CD14-positive monocyte (primary cell): ENCODE measurements around the gene SPRR2G. TPM values are rescaled to one million over a fixed set of nuclear protein-coding genes. Genes with fewer than 3 reads are reported as not detected.
A peak's percentile ranks its signal among the peaks of the same experiment; 100 is the strongest.

Experiments
- DNase-seq, 3 donors: peaks; one replicate each; pipeline ENCODE4 v3.0.0-alpha.2; 2011 to 2022
- H2AFZ ChIP-seq: 2 replicates; pipeline ENCODE4 v1.6.0; 2012; ENCODE audit warnings: mild to moderate bottlenecking, low read depth, low read length, inconsistent platforms; ENCODE audit not compliant: insufficient read depth, poor library complexity, severe bottlenecking
- H3K27ac ChIP-seq, 2 donors: 1 replicate in 1 of 2; 2 replicates in 1 of 2; pipeline ENCODE4 v1.5.1; 2012 to 2013; ENCODE audit warnings: low read length in 2 of 2, control low read depth in 1 of 2, inconsistent platforms in 1 of 2, low read depth in 1 of 2, mild to moderate bottlenecking in 1 of 2
- H3K27me3 ChIP-seq, 2 donors: one replicate each; pipeline versions ENCODE4 v1.6.0 to v1.6.1; 2011 to 2013; ENCODE audit warnings: low read length in 2 of 2; ENCODE audit not compliant: control insufficient read depth in 2 of 2, insufficient read depth in 2 of 2
- H3K36me3 ChIP-seq, 2 donors: replicated peaks in 1 of 2; 1 replicate in 1 of 2; 2 replicates in 1 of 2; pipeline versions ENCODE4 v1.5.1 to v1.6.1; 2012 to 2013; ENCODE audit warnings: low read length in 2 of 2, control low read depth in 1 of 2, inconsistent platforms in 1 of 2, mild to moderate bottlenecking in 1 of 2; ENCODE audit not compliant: insufficient read depth in 2 of 2, control insufficient read depth in 1 of 2
- H3K4me1 ChIP-seq, 2 donors: 1 replicate in 1 of 2; 2 replicates in 1 of 2; pipeline versions ENCODE4 v1.5.1 to v1.6.1; 2012 to 2013; ENCODE audit warnings: low read length in 2 of 2, control low read depth in 1 of 2, inconsistent platforms in 1 of 2, mild to moderate bottlenecking in 1 of 2, moderate library complexity in 1 of 2; ENCODE audit not compliant: insufficient read depth in 2 of 2, control insufficient read depth in 1 of 2
- H3K4me2 ChIP-seq: replicated peaks from 2 replicates; pipeline ENCODE3; 2012; ENCODE audit warnings: low read length, moderate library complexity, mild to moderate bottlenecking; ENCODE audit not compliant: poor library complexity, severe bottlenecking; ENCODE audit errors: extremely low read depth
- H3K4me3 ChIP-seq, 3 experiments: fragments of 200-600 bp in 1 of 3; sonication (generic) in 1 of 3; replicated peaks in 1 of 3; 1 replicate in 2 of 3; 2 replicates in 1 of 3; pipeline ENCODE4 v1.5.1; 2011 to 2013; ENCODE audit warnings: low read length in 3 of 3, mild to moderate bottlenecking in 3 of 3, control low read depth in 2 of 3, low read depth in 2 of 3, inconsistent platforms in 1 of 3, moderate library complexity in 1 of 3
- H3K79me2 ChIP-seq: 2 replicates; pipeline ENCODE4 v1.6.0; 2012; ENCODE audit warnings: mild to moderate bottlenecking, control low read depth, inconsistent platforms, low read length, moderate library complexity; ENCODE audit not compliant: insufficient read depth
- H3K9ac ChIP-seq: 2 replicates; pipeline ENCODE4 v1.6.0; 2017; ENCODE audit warnings: low read length, mild to moderate bottlenecking; ENCODE audit not compliant: insufficient read depth, poor library complexity, severe bottlenecking
- H3K9me3 ChIP-seq, 2 donors: replicated peaks in 1 of 2; 1 replicate in 1 of 2; 2 replicates in 1 of 2; pipeline versions ENCODE4 v1.5.1 to v1.6.1; 2012 to 2013; ENCODE audit warnings: low read length in 2 of 2, control low read depth in 1 of 2; ENCODE audit not compliant: control insufficient read depth in 1 of 2, insufficient read depth in 1 of 2
- H4K20me1 ChIP-seq: 2 replicates; pipeline ENCODE4 v1.6.0; 2012; ENCODE audit warnings: mild to moderate bottlenecking, low read length, control low read depth, moderate library complexity; ENCODE audit not compliant: insufficient read depth
- H3K27ac Mint-ChIP-seq, 7 donors: one replicate each; pipeline ENCODE4 v1.8.0; 2020; ENCODE audit warnings: mild to moderate bottlenecking in 7 of 7, mixed read lengths in 7 of 7, moderate library complexity in 6 of 7, inconsistent platforms in 2 of 7
- H3K27me3 Mint-ChIP-seq, 3 donors: one replicate each; pipeline ENCODE4 v1.8.0; 2021 to 2022; ENCODE audit warnings: low read depth in 3 of 3, mild to moderate bottlenecking in 3 of 3, mixed read lengths in 3 of 3, moderate library complexity in 3 of 3, inconsistent platforms in 1 of 3
- H3K36me3 Mint-ChIP-seq, 2 donors: one replicate each; pipeline ENCODE4 v1.8.0; 2020; ENCODE audit warnings: mixed read lengths in 2 of 2, inconsistent platforms in 1 of 2, mild to moderate bottlenecking in 1 of 2
- H3K4me1 Mint-ChIP-seq: one replicate; pipeline ENCODE4 v1.8.0; 2020; ENCODE audit warnings: mild to moderate bottlenecking, mixed read lengths
- H3K4me3 Mint-ChIP-seq, 2 donors: one replicate each; pipeline ENCODE4 v1.8.0; 2020; ENCODE audit warnings: mild to moderate bottlenecking in 2 of 2, mixed read lengths in 2 of 2, moderate library complexity in 1 of 2
- H3K9me3 Mint-ChIP-seq, 7 donors: one replicate each; pipeline ENCODE4 v1.8.0; 2020 to 2022; ENCODE audit warnings: mixed read lengths in 7 of 7, mild to moderate bottlenecking in 6 of 7, moderate library complexity in 6 of 7, inconsistent platforms in 2 of 7
- CTCF ChIP-seq: fragments of 200-600 bp; IDR thresholded peaks from one replicate; pipeline ENCODE4 v1.8.0; 2022; ENCODE audit warnings: antibody characterized with exemption, mild to moderate bottlenecking
- WGBS: methylation state at CpG from one replicate; pipeline ENCODE4 v1.1.5; 2013; ENCODE audit warnings: missing lambda C conversion rate; ENCODE audit not compliant: insufficient coverage; 5-methylcytosine and 5-hydroxymethylcytosine counted together
- intact Hi-C, 2 donors: fragments of 100-400 bp; cut with micrococcal nuclease; formaldehyde crosslinking; loops; one replicate each; pipeline versions ENCODE4 v1.15.0 to v1.15.1; 2023
- polyA plus RNA-seq, 3 donors: library from polyadenylated mRNA; depleted of rRNA in 1 of 3; unstranded in 2 of 3; stranded (reverse) in 1 of 3; fragments of 300-500 nt in 2 of 3; fragments of >200 nt in 1 of 3; fragmentation: Illumina TruSeq in 2 of 3; gene quantifications; 1 replicate in 2 of 3; 2 replicates in 1 of 3; pipeline ENCODE4 v1.2.3, GENCODE V29; 2012 to 2021

Gene SPRR2G
- polyA plus RNA-seq, 3 donors: not detected

GRCh38 chr1:153194331-153195050, 43.8 kb upstream of the SPRR2G start:
- Mint-ChIP-seq H3K9me3 (peaks cover 0 to 6% (median 0%) of the 10 kb centered on the region in 7 donors), H3K4me3 (peak overlapping the region in 1 of 2 donors; percentile 43), H3K27ac (no peak overlapping the region), H3K4me1 (no peaks in the 10 kb centered on the region), H3K36me3 (no peaks in the 10 kb centered on the region), H3K27me3 (peaks cover 12 to 38% (median 20%) of the 10 kb centered on the region in 3 donors)
- no peaks in the 10 kb centered on the region for H3K36me3 ChIP-seq
- no peak overlapping the region for H2AFZ ChIP-seq
- DNase-seq: no peak
- H3K79me2 ChIP-seq: no peaks in the 10 kb centered on the region
- intact Hi-C loops: no loop called here
- H3K4me3 ChIP-seq: no peak overlapping the region
- no peaks in the 10 kb centered on the region for H3K4me1 ChIP-seq
- H3K27me3 ChIP-seq: peaks cover 3 to 10% of the 10 kb centered on the region in 2 donors
- no peaks in the 10 kb centered on the region for H3K9me3 ChIP-seq
- no peak for TF ChIP-seq CTCF
- H4K20me1 ChIP-seq: no peaks in the 10 kb centered on the region
- H3K4me2 ChIP-seq: no peak overlapping the region
- no peak overlapping the region for H3K27ac ChIP-seq
- no peak overlapping the region for H3K9ac ChIP-seq
- WGBS: 79% methylated on average over 3 of the region's 3 CpGs

- no peaks in the 10 kb centered on the region for H3K4me1 Mint-ChIP-seq
Observed at GRCh38 chr1:153192697-153193096, 42.0 kb upstream of the SPRR2G start.

More at GRCh38 chr1:153192697-153193096, 42.0 kb upstream of the SPRR2G start:
- TF ChIP-seq CTCF: no peak
- H3K9ac ChIP-seq: no peak overlapping the region
- Mint-ChIP-seq H3K27ac (no peak overlapping the region), H3K27me3 (peaks cover 11 to 44% (median 19%) of the 10 kb centered on the region in 3 donors), H3K9me3 (peaks cover 0 to 8% (median under 1%) of the 10 kb centered on the region in 7 donors), H3K36me3 (no peaks in the 10 kb centered on the region), H3K4me3 (no peak overlapping the region)
- 60% methylated on average over 1 of the region's 3 CpGs for WGBS
- H3K9me3 ChIP-seq: no peaks in the 10 kb centered on the region
- H3K27ac ChIP-seq: no peak overlapping the region
- intact Hi-C loops: no loop called here
- H3K36me3 ChIP-seq: no peaks in the 10 kb centered on the region
- H3K79me2 ChIP-seq: no peaks in the 10 kb centered on the region
- H3K27me3 ChIP-seq: peaks cover 0 to 10% of the 10 kb centered on the region in 2 donors
- H2AFZ ChIP-seq: no peak overlapping the region
- no peak overlapping the region for H3K4me2 ChIP-seq
- H3K4me1 ChIP-seq: no peaks in the 10 kb centered on the region
- no peak overlapping the region for H3K4me3 ChIP-seq
- no peaks in the 10 kb centered on the region for H4K20me1 ChIP-seq
- DNase-seq: no peak
